Caki2 (cell line): ENCODE data around the gene EIF4EBP3. TPM values are rescaled to one million over a fixed set of nuclear protein-coding genes. Genes with fewer than 3 reads are reported as not detected.

Experiments used
- DNase-seq: peaks from one replicate; pipeline ENCODE4 v3.0.0-alpha.2; 2015; ENCODE audit warnings: low read depth
- in situ Hi-C: cut with HindIII; loops from 2 replicates; pipeline ENCODE4 v1.10.0; 2016; ENCODE audit warnings: low sequenced_read_pairs, low pct_unique_long_range_greater_than_20kb, mixed read lengths
- total RNA-seq: library from RNA; depleted of rRNA; stranded (reverse); fragments of >200 nt; shearing (Covaris generic); gene quantifications from 2 replicates; pipeline ENCODE4 v1.2.3, GENCODE V29; 2014; ENCODE audit warnings: low replicate concordance; rRNA removed

EIF4EBP3 gene
- 1.1 TPM in 1 of 2 replicates, not detected in the other for total RNA-seq

- peak; percentile 87 for DNase-seq
- in situ Hi-C loops: no loop called here
Observed at GRCh38 chr5:140547508-140548299, at the start of gene EIF4EBP3. TSS of gene EIF4EBP3 (plus strand) at chr5:140547662. CDS start at chr5:140547738, 76 bp downstream.

- in situ Hi-C loops: no loop called here
- DNase-seq: peak; percentile 50
Observed at GRCh38 chr5:140497897-140498296, 49.6 kb upstream of the EIF4EBP3 start.

- no peak for DNase-seq
- in situ Hi-C loops: no loop called here
Observed at GRCh38 chr5:140498591-140498990, 48.9 kb upstream of the EIF4EBP3 start.

- in situ Hi-C loops: no loop called here
- no peak for DNase-seq
Observed at GRCh38 chr5:140502834-140503233, 44.6 kb upstream of the EIF4EBP3 start.

GRCh38 chr5:140509898-140510297, 37.6 kb upstream of the EIF4EBP3 start:
- in situ Hi-C loops: no loop called here
- DNase-seq: no peak

- in situ Hi-C loops: no loop called here
- DNase-seq: no peak
Observed at GRCh38 chr5:140513124-140513523, 34.3 kb upstream of the EIF4EBP3 start.

- in situ Hi-C loops: no loop called here
Observed at GRCh38 chr5:140524003-140524402, 23.5 kb upstream of the EIF4EBP3 start.

GRCh38 chr5:140540227-140540626, 7.2 kb upstream of the EIF4EBP3 start:
- in situ Hi-C loops: no loop called here
- DNase-seq: no peak

More at GRCh38 chr5:140524003-140524402, 23.5 kb upstream of the EIF4EBP3 start:
- no peak for DNase-seq

- in situ Hi-C loops: no loop called here
- DNase-seq: no peak
Observed at GRCh38 chr5:140542972-140543371, 4.5 kb upstream of the EIF4EBP3 start.

- in situ Hi-C loops: no loop called here
Observed at GRCh38 chr5:140544986-140545385, 2.5 kb upstream of the EIF4EBP3 start.

GRCh38 chr5:140545606-140546005, 1.9 kb upstream of the EIF4EBP3 start:
- DNase-seq: no peak
- in situ Hi-C loops: no loop called here

More at GRCh38 chr5:140544986-140545385, 2.5 kb upstream of the EIF4EBP3 start:
- no peak for DNase-seq

GRCh38 chr5:140546851-140547507, 483 bp upstream of the EIF4EBP3 start:
- DNase-seq: no peak

GRCh38 chr5:140548300-140548688, 832 bp downstream of the EIF4EBP3 start:
- DNase-seq: no peak
- in situ Hi-C loops: no loop called here

More at GRCh38 chr5:140546851-140547507, 483 bp upstream of the EIF4EBP3 start:
- in situ Hi-C loops: no loop called here

- DNase-seq: no peak
- in situ Hi-C loops: no loop called here
Observed at GRCh38 chr5:140548791-140549190, 1.3 kb downstream of the EIF4EBP3 start.

GRCh38 chr5:140549237-140550144, 2.0 kb downstream of the EIF4EBP3 start:
- DNase-seq: no peak
- in situ Hi-C loops: no loop called here

GRCh38 chr5:140550147-140551079, 3.0 kb downstream of the EIF4EBP3 start:
- in situ Hi-C loops: no loop called here

GRCh38 chr5:140551872-140552271, 4.4 kb downstream of the EIF4EBP3 start:
- no peak for DNase-seq
- in situ Hi-C loops: no loop called here

More at GRCh38 chr5:140550147-140551079, 3.0 kb downstream of the EIF4EBP3 start:
- no peak for DNase-seq
